SK-N-SH (cell line): Measurements from ENCODE around the gene JPT2. TPM values are rescaled to one million over a fixed set of nuclear protein-coding genes. Genes with fewer than 3 reads are reported as not detected.

ENCODE experiments used
- CTCF ChIA-PET: fragments of 300-600, 350-600 bp; formaldehyde crosslinking; extraction: SDS; loops from one replicate; lab custom pipeline; 2021; lab: Yijun Ruan, JAX
- POLR2A ChIA-PET: fragments of 350-600 bp; sonication (Branson Sonifier 250); formaldehyde crosslinking; extraction: SDS; loops from one replicate; lab custom pipeline; 2020; ENCODE audit warnings: antibody characterized with exemption, inconsistent platforms; lab: Yijun Ruan, JAX
- DNase-seq: peaks from one replicate; pipeline ENCODE4 v3.0.0; 2012
- H2AFZ ChIP-seq: fragments of 200-600 bp; sonication (generic); 2 replicates; pipeline ENCODE4 v1.8.1; 2016; ENCODE audit warnings: antibody characterized with exemption, mild to moderate bottlenecking, low read depth
- H3F3A ChIP-seq: fragments of 200-600 bp; sonication (generic); replicated peaks from 2 replicates; pipeline ENCODE3; 2016; ENCODE audit warnings: antibody characterized with exemption, mild to moderate bottlenecking; ENCODE audit not compliant: insufficient read depth
- H3K27ac ChIP-seq, 2 experiments: fragments of 200-500 bp in 1 of 2; fragments of 200-600 bp in 1 of 2; sonication (Bioruptor generic) in 1 of 2; sonication (generic), shearing (Covaris generic) in 1 of 2; 2 replicates each; pipeline versions ENCODE4 v1.5.1 to v1.6.1; 2014 to 2016; ENCODE audit warnings: low read depth in 2 of 2, inconsistent platforms in 1 of 2, low read length in 1 of 2, mild to moderate bottlenecking in 1 of 2, mixed read lengths in 1 of 2
- H3K27me3 ChIP-seq: fragments of 200-600 bp; sonication (generic), shearing (Covaris generic); 2 replicates; pipeline ENCODE4 v1.6.1; 2016; ENCODE audit warnings: mixed run types; ENCODE audit not compliant: insufficient read depth
- H3K36me3 ChIP-seq, 2 experiments: fragments of 200-500 bp in 1 of 2; fragments of 200-600 bp in 1 of 2; sonication (Bioruptor generic) in 1 of 2; sonication (generic) in 1 of 2; replicated peaks in 1 of 2; 2 replicates each; pipeline versions ENCODE3 to v1.5.1; 2014 to 2016; ENCODE audit warnings: low read length in 1 of 2, mild to moderate bottlenecking in 1 of 2; ENCODE audit not compliant: insufficient read depth in 2 of 2, control insufficient read depth in 1 of 2
- H3K4me1 ChIP-seq, 2 experiments: fragments of 200-500 bp in 1 of 2; fragments of 200-600 bp in 1 of 2; sonication (Bioruptor generic) in 1 of 2; sonication (generic), shearing (Covaris generic) in 1 of 2; 2 replicates each; pipeline versions ENCODE4 v1.5.1 to v1.6.1; 2014 to 2016; ENCODE audit warnings: low read depth in 1 of 2, low read length in 1 of 2, mixed run types in 1 of 2; ENCODE audit not compliant: insufficient read depth in 2 of 2, control insufficient read depth in 1 of 2
- H3K4me2 ChIP-seq: fragments of 200-600 bp; sonication (generic), shearing (Covaris generic); 2 replicates; pipeline ENCODE4 v1.6.1; 2017; ENCODE audit warnings: mixed run types
- H3K4me3 ChIP-seq, 2 experiments: fragments of 200-500 bp in 1 of 2; fragments of 200-600 bp in 1 of 2; sonication (Bioruptor generic) in 1 of 2; sonication (generic), shearing (Covaris generic) in 1 of 2; 2 replicates each; pipeline versions ENCODE4 v1.5.1 to v1.8.1; 2014 to 2016; ENCODE audit warnings: low read depth in 2 of 2, inconsistent platforms in 1 of 2, low read length in 1 of 2, mild to moderate bottlenecking in 1 of 2, mixed read lengths in 1 of 2, moderate library complexity in 1 of 2
- H3K79me2 ChIP-seq: fragments of 200-600 bp; sonication (generic); 2 replicates; pipeline ENCODE4 v1.8.1; 2017; ENCODE audit warnings: mild to moderate bottlenecking; ENCODE audit not compliant: insufficient read depth
- H3K9ac ChIP-seq: fragments of 200-600 bp; sonication (generic); 2 replicates; pipeline ENCODE4 v1.6.1; 2017; ENCODE audit warnings: mixed run types
- H3K9me2 ChIP-seq: fragments of 200-600 bp; sonication (generic); 2 replicates; pipeline ENCODE4 v1.6.1; 2017; ENCODE audit warnings: mixed run types
- H3K9me3 ChIP-seq: fragments of 200-600 bp; sonication (generic); 2 replicates; pipeline ENCODE4 v1.6.1; 2017; ENCODE audit warnings: mixed run types, mild to moderate bottlenecking, moderate library complexity
- H4K20me1 ChIP-seq: fragments of 200-600 bp; sonication (generic); 2 replicates; pipeline ENCODE4 v1.6.1; 2017; ENCODE audit warnings: mild to moderate bottlenecking, mixed run types; ENCODE audit not compliant: insufficient read depth
- CHD2 ChIP-seq: fragments of 150-350 bp; IDR thresholded peaks from 2 replicates; pipeline ENCODE4 v1.6.1; 2018; ENCODE audit warnings: low read length; ENCODE audit not compliant: partially characterized antibody
- ELF1 ChIP-seq: IDR thresholded peaks from 2 replicates; pipeline ENCODE4 v1.4.0; 2012
- EZH2phosphoT487 ChIP-seq: fragments of 200-600 bp; sonication (generic); IDR thresholded peaks from 2 replicates; pipeline ENCODE4 v1.6.1; 2017; ENCODE audit warnings: low read depth, mixed run types, mild to moderate bottlenecking, antibody characterized with exemption, moderate library complexity, borderline replicate concordance
- FOSL2 ChIP-seq: IDR thresholded peaks from 2 replicates; pipeline ENCODE4 v1.4.0; 2012; ENCODE audit warnings: low read depth, mild to moderate bottlenecking, moderate library complexity, borderline replicate concordance
- GABPA ChIP-seq: IDR thresholded peaks from 2 replicates; pipeline ENCODE4 v1.4.0; 2012; ENCODE audit warnings: low read depth, mild to moderate bottlenecking
- JUND ChIP-seq: IDR thresholded peaks from 2 replicates; pipeline ENCODE4 v1.4.0; 2012
- NFIC ChIP-seq: IDR thresholded peaks from 2 replicates; pipeline ENCODE4 v1.4.0; 2012; ENCODE audit warnings: borderline replicate concordance
- NRF1 ChIP-seq: IDR thresholded peaks from 2 replicates; pipeline ENCODE4 v1.6.1; 2012; ENCODE audit warnings: low read depth, mild to moderate bottlenecking, low read length
- POLR2AphosphoS5 ChIP-seq: IDR thresholded peaks from 2 replicates; pipeline ENCODE4 v1.6.1; 2012; ENCODE audit warnings: low read depth, low read length
- RAD21 ChIP-seq: IDR thresholded peaks from 2 replicates; pipeline ENCODE4 v1.6.1; 2012; ENCODE audit warnings: mild to moderate bottlenecking, low read length
- RXRA ChIP-seq: IDR thresholded peaks from 2 replicates; pipeline ENCODE4 v1.4.0; 2012; ENCODE audit warnings: low read depth, mild to moderate bottlenecking, borderline replicate concordance
- SMC3 ChIP-seq: IDR thresholded peaks from 2 replicates; pipeline ENCODE4 v1.6.1; 2012; ENCODE audit warnings: low read depth, low read length, improper control_type of control experiment
- TCF12 ChIP-seq: IDR thresholded peaks from 2 replicates; pipeline ENCODE4 v1.4.0; 2012
- YY1 ChIP-seq: IDR thresholded peaks from 2 replicates; pipeline ENCODE4 v1.4.0; 2012; ENCODE audit warnings: low read depth, mild to moderate bottlenecking
- WGBS: methylation state at CpG from one replicate; pipeline ENCODE4 v1.1.6; 2017; ENCODE audit warnings: low lambda C conversion rate; 5-methylcytosine and 5-hydroxymethylcytosine counted together
- polyA plus RNA-seq, 3 experiments: library from polyadenylated mRNA; depleted of rRNA; stranded (reverse); fragments of >200 nt; gene quantifications; 2 replicates each; pipeline ENCODE4 v1.2.3, GENCODE V29; 2012
- TF ChIP-seq, protein P1 (sequence below): IDR thresholded peaks from 2 replicates; pipeline ENCODE4; 2012
- TF ChIP-seq, protein P2 (sequence below): fragments of 200-600 bp; sonication (generic); IDR thresholded peaks from 2 replicates; pipeline ENCODE4 v1.6.1; 2017; ENCODE audit warnings: antibody characterized with exemption, mild to moderate bottlenecking, moderate library complexity
- TF ChIP-seq, protein P3 (sequence below): IDR thresholded peaks from 2 replicates; pipeline ENCODE4 v1.4.0; 2012; ENCODE audit warnings: low read depth, borderline replicate concordance
- TF ChIP-seq, protein P4 (sequence below): IDR thresholded peaks from 2 replicates; pipeline ENCODE4 v1.4.0; 2012; ENCODE audit warnings: low read depth
- TF ChIP-seq, protein P5 (sequence below): fragments of 150-350 bp; IDR thresholded peaks from 2 replicates; pipeline ENCODE4 v1.6.1; 2017; ENCODE audit warnings: antibody characterized with exemption, low read length, low read depth, borderline replicate concordance
- TF ChIP-seq, protein P6 (sequence below): IDR thresholded peaks from 2 replicates; pipeline ENCODE4 v1.4.0; 2012; ENCODE audit warnings: low read depth, borderline replicate concordance

The JPT2 gene
- polyA plus RNA-seq, 1 of the 3 experiments (the other 2 are of a cell fraction), result 67.4 TPM

GRCh38 chr16:1691276-1691675 lies 13.2 kb downstream of the JPT2 start:
- TF ChIP-seq TCF12 (peak; percentile 38; the same call in 1 of the 2 replicates), FOSL2 (peak; percentile 42; the same call in 1 of the 2 replicates), RXRA (no peak), JUND (peak; percentile 32; the same call in 1 of the 2 replicates), NFIC (0 out of 2 replicates have a peak, but pooled peaks have one; percentile 23)
- TF ChIP-seq, protein P1, sequence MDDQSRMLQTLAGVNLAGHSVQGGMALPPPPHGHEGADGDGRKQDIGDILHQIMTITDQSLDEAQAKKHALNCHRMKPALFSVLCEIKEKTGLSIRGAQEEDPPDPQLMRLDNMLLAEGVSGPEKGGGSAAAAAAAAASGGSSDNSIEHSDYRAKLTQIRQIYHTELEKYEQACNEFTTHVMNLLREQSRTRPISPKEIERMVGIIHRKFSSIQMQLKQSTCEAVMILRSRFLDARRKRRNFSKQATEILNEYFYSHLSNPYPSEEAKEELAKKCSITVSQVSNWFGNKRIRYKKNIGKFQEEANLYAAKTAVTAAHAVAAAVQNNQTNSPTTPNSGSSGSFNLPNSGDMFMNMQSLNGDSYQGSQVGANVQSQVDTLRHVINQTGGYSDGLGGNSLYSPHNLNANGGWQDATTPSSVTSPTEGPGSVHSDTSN, result peak; percentile 48; the same call in 1 of the 2 replicates
- TF ChIP-seq, protein P2, sequence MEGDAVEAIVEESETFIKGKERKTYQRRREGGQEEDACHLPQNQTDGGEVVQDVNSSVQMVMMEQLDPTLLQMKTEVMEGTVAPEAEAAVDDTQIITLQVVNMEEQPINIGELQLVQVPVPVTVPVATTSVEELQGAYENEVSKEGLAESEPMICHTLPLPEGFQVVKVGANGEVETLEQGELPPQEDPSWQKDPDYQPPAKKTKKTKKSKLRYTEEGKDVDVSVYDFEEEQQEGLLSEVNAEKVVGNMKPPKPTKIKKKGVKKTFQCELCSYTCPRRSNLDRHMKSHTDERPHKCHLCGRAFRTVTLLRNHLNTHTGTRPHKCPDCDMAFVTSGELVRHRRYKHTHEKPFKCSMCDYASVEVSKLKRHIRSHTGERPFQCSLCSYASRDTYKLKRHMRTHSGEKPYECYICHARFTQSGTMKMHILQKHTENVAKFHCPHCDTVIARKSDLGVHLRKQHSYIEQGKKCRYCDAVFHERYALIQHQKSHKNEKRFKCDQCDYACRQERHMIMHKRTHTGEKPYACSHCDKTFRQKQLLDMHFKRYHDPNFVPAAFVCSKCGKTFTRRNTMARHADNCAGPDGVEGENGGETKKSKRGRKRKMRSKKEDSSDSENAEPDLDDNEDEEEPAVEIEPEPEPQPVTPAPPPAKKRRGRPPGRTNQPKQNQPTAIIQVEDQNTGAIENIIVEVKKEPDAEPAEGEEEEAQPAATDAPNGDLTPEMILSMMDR, result peak; percentile 45
- TF ChIP-seq, protein P3, sequence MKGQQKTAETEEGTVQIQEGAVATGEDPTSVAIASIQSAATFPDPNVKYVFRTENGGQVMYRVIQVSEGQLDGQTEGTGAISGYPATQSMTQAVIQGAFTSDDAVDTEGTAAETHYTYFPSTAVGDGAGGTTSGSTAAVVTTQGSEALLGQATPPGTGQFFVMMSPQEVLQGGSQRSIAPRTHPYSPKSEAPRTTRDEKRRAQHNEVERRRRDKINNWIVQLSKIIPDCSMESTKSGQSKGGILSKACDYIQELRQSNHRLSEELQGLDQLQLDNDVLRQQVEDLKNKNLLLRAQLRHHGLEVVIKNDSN, result no peak
- ChIA-PET CTCF (interaction anchor here (0.8 to 2.9 kb wide), 2 partner anchors 15 to 16 kb away, joined by 4 to 10 read pairs; partner anchors contain the start of gene MAPK8IP3), POLR2A (interaction anchor here (1.0 kb wide), 1 partner anchor 15 kb away, joined by 3 read pairs; the partner anchor contains the start of gene MAPK8IP3)
- Histone ChIP-seq H3K36me3 (peaks cover 46 to 54% of the 10 kb centered on the region in 2 experiments), H3K4me3 (no peak overlapping the region), H4K20me1 (peaks cover 28% of the 10 kb centered on the region; the same call in 1 of the 2 replicates), H3K79me2 (peaks cover 88% of the 10 kb centered on the region), H3K9me2 (no peaks in the 10 kb centered on the region), H3K27me3 (no peaks in the 10 kb centered on the region), H3K9ac (no peak overlapping the region), H3K9me3 (no peaks in the 10 kb centered on the region), H3K27ac (peak overlapping the region in 1 of 2 experiments; percentile 66; a peak in 2 of 4 replicates), H3K4me1 (0 out of 4 replicates have a peak, but pooled peaks cover 0 to 17% of the 10 kb centered on the region in 2 experiments), H3K4me2 (peak overlapping the region; percentile 44), H3F3A (peaks cover 22% of the 10 kb centered on the region), H2AFZ (no peak overlapping the region)
- no peak for DNase-seq

GRCh38 chr16:1691956-1692355 lies 13.9 kb downstream of the JPT2 start:
- H3K4me3 ChIP-seq, result no peak overlapping the region
- peak overlapping the region; percentile 44 for H3K4me2 ChIP-seq
- no peaks in the 10 kb centered on the region for H3K27me3 ChIP-seq
- H3K4me1 ChIP-seq, result 0 out of 4 replicates have a peak, but pooled peaks cover 0 to 17% of the 10 kb centered on the region in 2 experiments
- peaks cover 22% of the 10 kb centered on the region for H3F3A ChIP-seq
- no peak overlapping the region for H3K9ac ChIP-seq
- CTCF ChIA-PET, result interaction anchor here (0.8 to 2.9 kb wide), 2 partner anchors 14 to 15 kb away, joined by 4 to 10 read pairs; partner anchors contain the start of gene MAPK8IP3
- WGBS, result 65% methylated on average over 11 of the region's 21 CpGs
- peaks cover 40 to 53% of the 10 kb centered on the region in 2 experiments for H3K36me3 ChIP-seq
- no peaks in the 10 kb centered on the region for H3K9me2 ChIP-seq
- H3K27ac ChIP-seq, result peak overlapping the region in 1 of 2 experiments; percentile 66; a peak in 2 of 4 replicates
- H3K9me3 ChIP-seq, result no peaks in the 10 kb centered on the region
- H3K79me2 ChIP-seq, result peaks cover 86% of the 10 kb centered on the region
- DNase-seq, result no peak
- peaks cover 28% of the 10 kb centered on the region; the same call in 1 of the 2 replicates for H4K20me1 ChIP-seq
- H2AFZ ChIP-seq, result no peak overlapping the region
- POLR2A ChIA-PET, result interaction anchor here (1.0 kb wide), 1 partner anchor 14 kb away, joined by 3 read pairs; the partner anchor contains the start of gene MAPK8IP3
- TF ChIP-seq SMC3 (no peak), NRF1 (no peak), EZH2phosphoT487 (no peak), GABPA (no peak), RXRA (no peak), RAD21 (no peak), TCF12 (peak; percentile 24; the same call in 1 of the 2 replicates), FOSL2 (peak; percentile 86; the same call in 1 of the 2 replicates), POLR2AphosphoS5 (no peak), ELF1 (no peak), YY1 (no peak), NFIC (no peak), CHD2 (no peak)
- TF ChIP-seq, protein P4, sequence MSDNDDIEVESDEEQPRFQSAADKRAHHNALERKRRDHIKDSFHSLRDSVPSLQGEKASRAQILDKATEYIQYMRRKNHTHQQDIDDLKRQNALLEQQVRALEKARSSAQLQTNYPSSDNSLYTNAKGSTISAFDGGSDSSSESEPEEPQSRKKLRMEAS, result no peak
- TF ChIP-seq, protein P5, sequence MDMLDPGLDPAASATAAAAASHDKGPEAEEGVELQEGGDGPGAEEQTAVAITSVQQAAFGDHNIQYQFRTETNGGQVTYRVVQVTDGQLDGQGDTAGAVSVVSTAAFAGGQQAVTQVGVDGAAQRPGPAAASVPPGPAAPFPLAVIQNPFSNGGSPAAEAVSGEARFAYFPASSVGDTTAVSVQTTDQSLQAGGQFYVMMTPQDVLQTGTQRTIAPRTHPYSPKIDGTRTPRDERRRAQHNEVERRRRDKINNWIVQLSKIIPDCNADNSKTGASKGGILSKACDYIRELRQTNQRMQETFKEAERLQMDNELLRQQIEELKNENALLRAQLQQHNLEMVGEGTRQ, result no peak
- TF ChIP-seq, protein P6, sequence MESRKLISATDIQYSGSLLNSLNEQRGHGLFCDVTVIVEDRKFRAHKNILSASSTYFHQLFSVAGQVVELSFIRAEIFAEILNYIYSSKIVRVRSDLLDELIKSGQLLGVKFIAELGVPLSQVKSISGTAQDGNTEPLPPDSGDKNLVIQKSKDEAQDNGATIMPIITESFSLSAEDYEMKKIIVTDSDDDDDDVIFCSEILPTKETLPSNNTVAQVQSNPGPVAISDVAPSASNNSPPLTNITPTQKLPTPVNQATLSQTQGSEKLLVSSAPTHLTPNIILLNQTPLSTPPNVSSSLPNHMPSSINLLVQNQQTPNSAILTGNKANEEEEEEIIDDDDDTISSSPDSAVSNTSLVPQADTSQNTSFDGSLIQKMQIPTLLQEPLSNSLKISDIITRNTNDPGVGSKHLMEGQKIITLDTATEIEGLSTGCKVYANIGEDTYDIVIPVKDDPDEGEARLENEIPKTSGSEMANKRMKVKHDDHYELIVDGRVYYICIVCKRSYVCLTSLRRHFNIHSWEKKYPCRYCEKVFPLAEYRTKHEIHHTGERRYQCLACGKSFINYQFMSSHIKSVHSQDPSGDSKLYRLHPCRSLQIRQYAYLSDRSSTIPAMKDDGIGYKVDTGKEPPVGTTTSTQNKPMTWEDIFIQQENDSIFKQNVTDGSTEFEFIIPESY, result peak; percentile 78; the same call in 1 of the 2 replicates
